Neutrophil (primary cell): Measurements from ENCODE around the gene MYH15.

Experiments
- H3K27ac ChIP-seq: fragments of 200-600 bp; sonication (generic); 2 replicates; pipeline ENCODE4 v1.5.1; 2016; ENCODE audit warnings: mild to moderate bottlenecking, moderate library complexity
- H3K27me3 ChIP-seq: fragments of 200-600 bp; sonication (generic); 2 replicates; pipeline ENCODE4 v1.6.0; 2016; ENCODE audit warnings: mild to moderate bottlenecking
- H3K36me3 ChIP-seq: fragments of 200-600 bp; sonication (generic); 2 replicates; pipeline ENCODE4 v1.5.1; 2017
- H3K4me1 ChIP-seq, 2 experiments: fragments of 200-600 bp in 1 of 2; sonication (generic) in 1 of 2; 1 replicate in 1 of 2; 2 replicates in 1 of 2; pipeline versions ENCODE4 v1.5.1 to v1.6.1; 2013 to 2016; ENCODE audit warnings: low read depth in 1 of 2, low read length in 1 of 2, mild to moderate bottlenecking in 1 of 2, moderate library complexity in 1 of 2; ENCODE audit not compliant: control insufficient read depth in 1 of 2, insufficient read depth in 1 of 2
- H3K4me3 ChIP-seq, 2 experiments: fragments of 200-600 bp in 1 of 2; sonication (generic) in 1 of 2; 1 replicate in 1 of 2; 2 replicates in 1 of 2; pipeline ENCODE4 v1.5.1; 2013 to 2016; ENCODE audit warnings: low read depth in 1 of 2, low read length in 1 of 2, mild to moderate bottlenecking in 1 of 2, moderate library complexity in 1 of 2
- H3K9me3 ChIP-seq: fragments of 200-600 bp; sonication (generic); 2 replicates; pipeline ENCODE4 v1.5.1; 2016
- TF ChIP-seq, protein P1 (sequence below): fragments of 200-600 bp; sonication (generic); IDR thresholded peaks from 2 replicates; pipeline ENCODE4 v1.5.1; 2016; ENCODE audit warnings: antibody characterized with exemption

MYH15 gene

DNA sequence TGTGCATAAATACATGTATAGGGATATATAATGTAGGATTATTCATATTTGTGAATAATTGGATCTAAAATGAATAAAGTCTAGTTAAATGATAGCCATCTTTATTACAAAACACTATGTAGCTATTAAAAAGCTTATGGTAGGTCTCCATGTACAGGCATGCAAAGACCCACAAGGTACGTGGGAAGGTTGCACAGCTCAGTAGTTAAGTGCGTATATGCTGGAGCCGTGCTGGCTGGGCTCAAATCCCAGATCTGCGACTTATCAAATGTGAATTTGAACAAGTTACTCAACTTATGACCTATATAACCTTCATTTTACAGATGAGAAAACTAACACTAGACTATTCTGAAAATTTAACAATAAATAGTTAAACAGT lies 100.6 kb downstream of the MYH15 start:
- no peaks in the 10 kb centered on the region for H3K36me3 ChIP-seq
- no peaks in the 10 kb centered on the region for H3K27me3 ChIP-seq
- no peak overlapping the region for H3K4me3 ChIP-seq
- no peak overlapping the region for H3K27ac ChIP-seq
- TF ChIP-seq, protein P1, sequence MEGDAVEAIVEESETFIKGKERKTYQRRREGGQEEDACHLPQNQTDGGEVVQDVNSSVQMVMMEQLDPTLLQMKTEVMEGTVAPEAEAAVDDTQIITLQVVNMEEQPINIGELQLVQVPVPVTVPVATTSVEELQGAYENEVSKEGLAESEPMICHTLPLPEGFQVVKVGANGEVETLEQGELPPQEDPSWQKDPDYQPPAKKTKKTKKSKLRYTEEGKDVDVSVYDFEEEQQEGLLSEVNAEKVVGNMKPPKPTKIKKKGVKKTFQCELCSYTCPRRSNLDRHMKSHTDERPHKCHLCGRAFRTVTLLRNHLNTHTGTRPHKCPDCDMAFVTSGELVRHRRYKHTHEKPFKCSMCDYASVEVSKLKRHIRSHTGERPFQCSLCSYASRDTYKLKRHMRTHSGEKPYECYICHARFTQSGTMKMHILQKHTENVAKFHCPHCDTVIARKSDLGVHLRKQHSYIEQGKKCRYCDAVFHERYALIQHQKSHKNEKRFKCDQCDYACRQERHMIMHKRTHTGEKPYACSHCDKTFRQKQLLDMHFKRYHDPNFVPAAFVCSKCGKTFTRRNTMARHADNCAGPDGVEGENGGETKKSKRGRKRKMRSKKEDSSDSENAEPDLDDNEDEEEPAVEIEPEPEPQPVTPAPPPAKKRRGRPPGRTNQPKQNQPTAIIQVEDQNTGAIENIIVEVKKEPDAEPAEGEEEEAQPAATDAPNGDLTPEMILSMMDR = no peak
- H3K9me3 ChIP-seq = no peaks in the 10 kb centered on the region
- H3K4me1 ChIP-seq = peaks cover 0 to 9% of the 10 kb centered on the region in 2 experiments

DNA sequence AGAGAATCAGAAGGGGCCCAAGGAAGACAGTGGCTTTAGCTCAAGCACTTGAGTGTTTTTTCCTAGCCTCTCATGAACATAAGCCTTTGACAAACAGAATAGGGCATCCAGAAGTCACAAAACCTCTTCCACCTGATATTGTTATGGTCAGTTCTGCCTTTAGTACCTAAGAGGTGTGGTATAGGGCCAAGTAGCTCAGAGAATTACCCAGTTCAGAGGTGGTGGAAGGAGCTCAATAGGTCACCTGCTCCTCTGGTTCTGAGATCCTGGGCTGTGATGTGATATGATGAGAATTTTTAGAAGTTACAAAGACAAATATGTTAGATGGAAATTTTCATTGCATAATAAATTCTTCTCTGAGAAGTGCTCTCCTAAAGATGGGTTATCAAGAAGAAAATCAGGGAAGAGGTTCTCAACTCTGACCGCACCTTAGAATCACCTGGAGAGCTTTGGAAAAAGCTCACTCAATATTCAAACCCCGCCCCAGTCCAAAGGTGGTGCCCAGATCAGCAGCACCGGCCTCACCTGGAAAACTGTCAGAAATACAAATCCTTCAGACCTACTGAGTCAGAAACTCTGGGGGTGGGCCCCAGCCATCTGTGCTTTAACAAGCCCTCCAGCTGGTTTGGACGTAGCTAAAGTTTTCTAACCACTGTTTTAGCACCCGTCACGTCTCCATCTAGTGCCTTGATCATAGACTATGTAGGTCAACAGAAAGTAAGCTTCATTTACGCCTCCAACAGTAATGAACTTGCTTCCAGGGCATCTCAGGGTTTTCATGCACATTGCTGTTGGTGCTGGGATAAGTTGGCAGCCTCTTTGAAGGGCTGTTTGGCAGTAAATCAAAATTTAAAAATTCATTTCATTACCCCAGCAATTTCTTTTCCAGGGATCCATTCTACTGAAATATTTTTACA lies 101.3 kb downstream of the MYH15 start:
- TF ChIP-seq, protein P1 = no peak
- Histone ChIP-seq H3K36me3 (no peaks in the 10 kb centered on the region), H3K27ac (no peak overlapping the region), H3K9me3 (no peaks in the 10 kb centered on the region), H3K4me3 (no peak overlapping the region), H3K4me1 (peaks cover 0 to 9% of the 10 kb centered on the region in 2 experiments), H3K27me3 (no peaks in the 10 kb centered on the region)

DNA sequence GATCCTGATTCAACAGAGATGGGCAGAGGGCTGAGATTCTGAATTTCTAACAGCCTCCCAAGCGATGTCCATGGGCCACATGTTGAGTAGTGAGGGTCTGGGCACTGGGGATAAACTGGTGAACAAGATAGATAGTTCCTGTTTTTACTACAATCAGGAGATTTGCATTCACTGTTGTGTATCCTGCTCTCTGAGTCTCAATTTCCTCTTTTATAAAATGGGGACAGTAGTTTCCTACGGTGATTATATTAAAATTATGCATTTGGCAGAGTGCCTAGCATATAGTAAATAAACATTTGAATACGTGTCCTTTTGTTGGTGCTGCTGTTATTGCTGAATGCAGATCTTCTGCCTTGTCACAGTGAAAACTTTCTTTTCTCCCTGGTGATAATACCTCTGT lies 102.5 kb downstream of the MYH15 start:
- Histone ChIP-seq H3K4me1 (peaks cover 0 to 9% of the 10 kb centered on the region in 2 experiments), H3K27ac (no peak overlapping the region), H3K36me3 (no peaks in the 10 kb centered on the region), H3K4me3 (no peak overlapping the region), H3K27me3 (no peaks in the 10 kb centered on the region), H3K9me3 (no peaks in the 10 kb centered on the region)
- TF ChIP-seq, protein P1 = no peak

- TF ChIP-seq, protein P1 = no peak
- H3K9me3 ChIP-seq = no peaks in the 10 kb centered on the region
- H3K36me3 ChIP-seq = no peaks in the 10 kb centered on the region
- H3K27me3 ChIP-seq = no peaks in the 10 kb centered on the region
- H3K27ac ChIP-seq = no peak overlapping the region
- no peak overlapping the region for H3K4me3 ChIP-seq
- peaks cover 0 to 9% of the 10 kb centered on the region in 2 experiments for H3K4me1 ChIP-seq
These were observed 103.7 kb downstream of the MYH15 start for GRCh38 chr3:108406661-108407206.

DNA sequence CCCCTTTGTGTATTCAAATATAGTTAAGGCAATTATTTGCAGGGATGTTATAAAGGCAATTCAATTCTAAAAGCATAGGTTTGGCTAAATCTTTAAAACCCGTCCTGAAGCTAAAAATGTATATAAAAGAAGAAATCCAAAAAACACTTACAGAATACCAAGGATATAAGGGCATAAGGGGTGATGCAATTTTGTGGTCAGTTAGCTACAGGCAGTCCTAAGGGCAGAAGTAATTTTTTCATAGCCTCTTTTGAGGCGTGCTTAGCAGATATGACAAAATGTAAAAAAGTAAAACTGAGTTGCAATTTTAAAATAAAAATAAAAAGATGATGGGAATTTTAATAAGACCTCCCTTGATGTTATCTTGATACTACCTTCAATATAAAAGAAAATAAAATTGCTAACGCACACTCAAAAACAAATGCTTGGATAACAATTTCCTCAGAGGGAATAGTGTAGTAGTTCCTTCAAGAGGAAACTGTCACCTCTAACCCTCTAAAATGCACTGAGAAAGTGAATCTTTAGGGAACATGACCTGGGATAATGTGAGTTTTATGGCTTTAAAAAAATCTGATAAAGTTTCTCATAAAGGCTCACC lies 104.2 kb downstream of the MYH15 start:
- Histone ChIP-seq H3K27ac (no peak overlapping the region), H3K4me3 (no peak overlapping the region), H3K27me3 (no peaks in the 10 kb centered on the region), H3K4me1 (peaks cover 0 to 9% of the 10 kb centered on the region in 2 experiments), H3K9me3 (no peaks in the 10 kb centered on the region), H3K36me3 (no peaks in the 10 kb centered on the region)
- TF ChIP-seq, protein P1 = no peak
